SIG-M5 (cell line): ENCODE measurements around the gene SLC25A4.
"Not testable (repeated sequence)": the region's sequence is repeated elsewhere in the genome, so short reads cannot be mapped to it uniquely, and the experiment has no call there.

Experiments
- DNase-seq: peaks from one replicate; lab custom pipeline; 2025; lab: John Stamatoyannopoulos, UW

SLC25A4 gene

DNA sequence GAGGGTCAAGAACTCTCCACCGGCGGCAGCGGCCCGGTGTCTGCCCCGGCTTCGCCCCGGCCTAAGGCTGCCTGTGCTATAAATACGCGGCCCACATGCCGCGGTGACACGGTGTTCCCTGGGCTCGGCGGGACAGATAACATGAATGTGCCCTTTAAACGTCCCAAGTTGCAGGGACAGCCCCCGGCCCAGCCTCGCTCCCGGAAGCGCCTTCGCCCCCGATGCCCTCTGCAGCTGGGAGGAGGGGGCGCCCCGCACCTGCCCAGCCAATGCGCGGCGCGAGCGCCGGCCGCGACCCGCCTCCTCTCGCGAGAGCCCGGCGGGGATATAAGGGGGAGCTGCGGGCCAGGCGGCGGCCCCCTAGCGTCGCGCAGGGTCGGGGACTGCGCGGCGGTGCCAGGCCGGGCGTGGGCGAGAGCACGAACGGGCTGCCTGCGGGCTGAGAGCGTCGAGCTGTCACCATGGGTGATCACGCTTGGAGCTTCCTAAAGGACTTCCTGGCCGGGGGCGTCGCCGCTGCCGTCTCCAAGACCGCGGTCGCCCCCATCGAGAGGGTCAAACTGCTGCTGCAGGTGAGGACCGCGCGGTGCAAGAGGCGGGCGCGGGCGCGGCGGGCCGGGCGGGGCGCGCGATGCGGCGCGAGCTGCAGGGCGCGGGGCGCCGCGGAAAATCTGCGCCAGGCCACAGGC, at the start of gene SLC25A4:
Gene SLC25A4 (plus strand): TSS at position 355 of the 689 bp plus-strand sequence. CDS start 107 bp downstream, at position 462.
- DNase-seq, result no peak

GRCh38 chr4:185093603-185094002, 49.5 kb upstream of the SLC25A4 start:
- DNase-seq, result no peak

DNA sequence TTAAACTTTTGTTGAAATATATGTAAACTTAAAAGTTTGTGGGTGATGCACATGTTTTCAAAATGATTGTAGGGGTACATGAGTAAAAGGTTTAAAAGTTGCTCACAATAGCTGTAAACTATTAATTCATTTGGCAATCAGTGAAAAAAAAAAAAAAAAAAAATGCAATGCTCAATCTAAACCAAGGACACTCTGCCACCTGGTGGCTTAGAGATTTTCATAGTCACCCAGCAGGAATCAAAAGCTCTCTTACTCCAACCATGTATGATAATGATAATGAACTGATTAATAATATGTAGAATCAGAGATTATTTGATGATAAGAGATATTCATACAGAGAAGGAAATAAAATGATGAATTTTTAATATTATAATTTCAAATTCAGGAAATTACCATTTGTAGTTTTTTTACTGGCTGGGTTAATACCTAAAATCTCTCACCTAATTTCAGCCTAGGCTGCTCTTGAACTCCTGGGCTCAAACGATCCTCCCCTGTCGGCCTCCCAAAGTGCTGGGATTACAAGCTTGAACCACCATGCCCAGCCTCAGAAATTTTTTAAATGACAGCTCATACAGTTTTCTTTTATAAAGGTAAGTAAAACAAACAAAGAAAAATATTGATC, 46.9 kb upstream of the SLC25A4 start:
- no peak for DNase-seq

DNA sequence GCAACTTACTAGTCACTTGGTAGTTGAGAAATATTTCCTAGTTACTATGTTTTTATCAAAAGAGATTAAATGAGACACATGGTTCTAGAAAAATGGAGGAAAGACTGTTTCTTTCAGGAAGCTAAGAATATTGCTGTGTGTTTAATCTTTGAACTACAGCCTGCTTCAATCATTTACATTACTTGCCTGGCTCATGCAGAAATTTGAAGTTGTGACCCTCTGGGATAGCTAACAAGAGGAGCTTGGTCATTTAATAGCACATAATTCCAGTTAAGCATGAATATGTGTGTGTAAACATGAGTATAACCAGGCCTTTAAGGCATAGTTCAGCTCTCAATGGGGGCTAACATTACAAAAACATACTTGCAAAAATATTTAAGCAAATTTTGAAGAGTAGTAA, 44.6 kb upstream of the SLC25A4 start:
- no peak for DNase-seq

DNA sequence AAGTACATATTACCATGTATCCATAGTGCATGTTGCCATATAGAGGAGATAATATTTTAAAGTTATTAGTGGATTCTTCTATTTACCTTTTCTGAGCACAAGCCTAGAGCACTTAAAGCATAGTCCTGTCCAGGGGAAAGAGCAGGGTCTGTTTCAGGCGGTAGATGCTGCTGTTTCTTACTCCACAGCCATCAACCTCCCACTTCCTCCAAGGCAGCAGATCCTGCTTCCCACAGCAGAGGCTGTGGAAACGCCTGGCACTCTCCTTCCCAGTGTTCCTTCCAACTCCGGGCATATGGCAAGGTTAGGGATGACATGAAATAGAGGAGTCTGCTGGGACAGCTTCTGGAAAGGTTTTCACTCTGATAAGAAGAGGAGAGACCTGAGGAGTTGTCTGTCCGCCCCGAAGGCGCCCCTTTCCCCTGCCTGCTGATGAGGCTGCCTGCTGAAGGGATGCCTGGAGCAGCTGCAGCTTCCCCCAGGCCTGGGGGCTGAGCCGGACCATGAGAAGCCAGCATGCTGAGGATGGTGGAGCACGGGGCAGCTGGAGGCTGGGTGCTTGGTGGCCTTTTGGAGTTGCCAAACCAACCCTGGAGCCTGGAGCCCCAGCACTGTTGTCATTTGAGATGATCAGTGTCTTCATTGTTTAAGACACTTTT, 43.9 kb upstream of the SLC25A4 start:
- no peak for DNase-seq

DNA sequence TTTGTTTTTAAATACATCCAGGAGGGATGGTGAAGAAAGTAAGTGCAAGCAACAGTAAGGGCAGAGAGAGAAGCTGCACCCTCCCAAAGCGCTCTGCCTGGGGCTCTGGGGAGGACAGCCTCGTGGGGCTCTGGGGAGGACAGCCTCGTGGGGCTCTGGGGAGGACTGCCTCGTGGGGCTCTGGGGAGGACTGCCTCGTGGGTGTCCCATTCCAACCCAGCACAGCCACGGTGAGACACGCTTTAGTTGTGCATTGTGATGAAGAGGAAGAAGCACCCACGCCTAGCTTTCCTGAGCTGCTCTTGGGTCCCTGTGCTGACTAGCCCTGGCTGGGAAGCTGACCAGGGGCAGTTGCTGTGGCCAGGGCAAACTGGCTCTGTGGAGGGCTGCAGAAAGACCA, 43.1 kb upstream of the SLC25A4 start:
- DNase-seq, result no peak

DNA sequence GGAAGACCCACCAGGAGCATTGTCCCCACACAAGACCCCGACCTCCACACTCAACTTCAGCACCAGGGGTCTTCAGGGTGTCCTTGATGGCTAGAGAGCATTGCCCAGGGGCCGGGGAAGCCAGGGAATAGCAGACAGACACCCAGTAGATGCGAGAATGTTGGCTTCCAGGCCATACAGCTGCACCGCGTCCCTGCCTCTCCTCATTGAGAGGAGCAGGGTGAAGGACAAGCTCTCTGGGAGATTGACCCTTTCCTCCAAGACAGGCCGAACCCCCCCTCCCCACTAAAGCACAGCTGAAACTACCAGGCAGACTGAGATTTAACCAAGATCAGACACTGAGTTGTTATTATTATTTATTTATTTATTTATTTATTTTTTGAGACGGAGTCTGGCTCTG, 42.6 kb upstream of the SLC25A4 start:
- no peak for DNase-seq

- DNase-seq, result no peak
Measured at GRCh38 chr4:185101354-185101890, 41.6 kb upstream of the SLC25A4 start.

DNA sequence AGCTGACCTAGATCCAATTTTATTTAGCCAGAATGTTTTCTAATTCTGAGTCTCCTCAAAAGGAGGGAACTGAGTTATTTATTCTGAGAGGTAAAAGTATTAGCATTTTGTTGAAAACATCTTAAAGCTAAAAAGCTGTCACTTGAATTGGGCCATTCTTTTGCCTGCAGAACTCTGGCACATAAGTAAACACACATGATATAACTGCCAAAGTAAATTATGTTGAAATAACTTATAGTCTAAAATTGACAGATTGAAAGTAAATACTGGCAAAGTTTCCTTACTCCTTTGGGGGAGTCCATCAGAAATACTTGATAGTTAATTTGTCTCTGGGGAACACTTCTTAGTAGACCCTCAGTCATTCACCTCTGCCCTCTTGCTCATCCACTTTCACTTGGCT, 38.3 kb upstream of the SLC25A4 start:
- DNase-seq, result no peak

DNA sequence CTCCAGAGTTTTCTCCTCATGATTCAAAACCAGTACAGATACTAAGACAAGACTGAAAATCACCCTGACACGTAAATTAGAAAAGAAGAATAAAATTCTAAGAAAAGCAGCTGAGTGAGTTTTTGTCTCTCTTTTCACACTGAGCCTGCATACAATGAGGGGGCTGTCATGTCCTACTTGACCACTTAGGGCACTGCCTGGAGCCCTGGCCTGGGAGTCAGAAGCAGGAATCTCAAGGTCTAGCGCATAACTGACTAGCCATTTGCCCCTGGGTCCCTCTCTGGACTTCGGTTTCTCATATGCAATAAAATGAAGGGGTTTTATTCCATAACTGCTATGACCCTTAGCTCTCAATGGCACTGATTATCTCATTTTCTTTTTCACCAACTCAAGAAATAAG, 36.7 kb upstream of the SLC25A4 start:
- no peak for DNase-seq

GRCh38 chr4:185107574-185107973, 35.5 kb upstream of the SLC25A4 start:
- DNase-seq, result not testable (repeated sequence)

- no peak for DNase-seq
Measured at GRCh38 chr4:185108185-185108584, 34.9 kb upstream of the SLC25A4 start.

- DNase-seq, result no peak
Measured at GRCh38 chr4:185108669-185109068, 34.4 kb upstream of the SLC25A4 start.

GRCh38 chr4:185109736-185110135, 33.3 kb upstream of the SLC25A4 start:
- DNase-seq, result no peak

- DNase-seq, result no peak
Measured at GRCh38 chr4:185110375-185110823, 32.7 kb upstream of the SLC25A4 start.

DNA sequence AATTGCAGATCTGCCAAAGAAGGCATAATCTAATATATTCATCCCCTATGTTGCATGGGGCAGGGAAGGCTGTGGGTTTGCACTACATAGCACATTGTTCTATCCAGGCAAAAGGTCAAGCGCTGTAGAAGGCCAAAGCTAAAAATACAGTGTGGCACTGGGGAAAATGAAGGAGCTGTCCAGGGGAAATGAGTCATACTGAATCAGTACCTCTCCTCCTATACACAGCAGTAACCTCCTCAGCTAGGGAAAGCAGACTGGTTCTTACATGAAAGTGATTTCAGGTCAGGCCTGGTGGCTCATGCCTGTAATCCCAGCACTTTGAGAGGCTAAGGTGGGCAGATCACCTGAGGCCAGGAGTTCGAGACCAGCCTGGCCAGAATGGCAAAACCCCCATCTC, 31.0 kb upstream of the SLC25A4 start:
- no peak for DNase-seq

DNA sequence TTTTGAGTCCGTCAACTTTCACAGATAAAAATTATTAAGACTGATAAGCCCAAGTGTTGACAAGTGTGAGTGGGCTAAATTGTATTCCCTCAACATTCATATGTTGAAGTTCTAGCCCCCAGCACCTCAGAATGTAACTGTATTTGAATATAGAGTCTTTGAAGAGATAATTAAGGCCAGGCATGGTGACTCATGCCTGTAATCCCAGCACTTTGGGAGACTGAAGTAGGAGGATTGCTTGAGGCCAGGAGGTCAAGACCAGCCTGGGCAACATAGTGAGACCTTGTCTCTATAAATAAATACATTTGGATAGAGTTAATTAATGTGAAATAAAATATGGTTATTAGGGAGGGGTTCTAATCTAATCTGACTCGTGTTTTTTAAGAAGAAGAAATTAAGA, 29.7 kb upstream of the SLC25A4 start:
- DNase-seq, result no peak

DNA sequence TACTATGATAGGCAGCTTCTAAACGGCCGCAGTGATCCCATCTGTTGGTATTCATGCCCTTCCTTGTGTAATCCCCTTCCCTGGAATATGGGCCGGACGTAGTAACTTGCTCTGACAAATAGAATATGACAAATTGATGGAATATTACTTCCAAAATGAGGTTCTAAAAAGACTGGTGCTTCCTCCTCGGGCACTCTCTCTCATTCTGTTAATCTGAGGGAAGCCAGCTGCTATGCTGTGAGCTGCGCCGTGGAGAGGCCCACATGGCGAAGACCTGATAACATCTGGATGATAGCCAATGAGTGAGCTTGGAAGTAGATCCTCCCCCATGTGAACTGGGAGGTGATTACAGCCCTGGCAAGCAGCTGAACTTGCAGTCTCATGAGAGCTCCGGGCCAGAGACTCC, 27.2 kb upstream of the SLC25A4 start:
- DNase-seq, result no peak

DNA sequence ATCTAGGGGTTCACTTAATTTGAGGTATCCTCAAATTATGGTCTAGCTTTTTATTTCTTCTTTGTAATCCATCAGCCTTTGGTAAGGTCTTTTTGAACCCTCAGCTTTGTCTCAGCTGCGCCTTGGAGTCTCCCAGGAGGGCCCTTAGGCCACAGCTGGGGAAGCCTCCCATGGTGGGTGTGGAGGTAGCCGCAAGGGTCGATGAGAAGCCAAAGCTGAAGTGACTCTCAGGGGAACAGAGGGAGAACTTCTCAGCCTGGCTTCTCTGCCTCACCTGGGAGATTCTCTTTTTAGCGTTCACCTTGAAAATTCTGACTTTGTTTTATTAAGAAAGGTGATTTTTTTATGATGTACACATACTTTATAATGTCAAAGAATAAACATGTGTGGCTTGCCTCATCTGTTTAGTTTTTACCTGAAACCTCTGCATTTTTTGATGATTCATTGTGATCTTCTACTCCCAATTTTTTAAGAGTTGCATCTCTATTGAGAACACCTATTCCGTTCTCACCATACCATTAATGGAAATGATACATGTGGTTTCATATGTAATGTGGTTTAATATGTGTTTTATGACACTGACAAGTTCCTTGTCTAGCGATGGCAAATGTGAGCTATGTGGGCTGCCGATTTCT, 25.6 kb upstream of the SLC25A4 start:
- DNase-seq, result no peak

- no peak for DNase-seq
Measured at GRCh38 chr4:185118876-185119275, 24.2 kb upstream of the SLC25A4 start.

DNA sequence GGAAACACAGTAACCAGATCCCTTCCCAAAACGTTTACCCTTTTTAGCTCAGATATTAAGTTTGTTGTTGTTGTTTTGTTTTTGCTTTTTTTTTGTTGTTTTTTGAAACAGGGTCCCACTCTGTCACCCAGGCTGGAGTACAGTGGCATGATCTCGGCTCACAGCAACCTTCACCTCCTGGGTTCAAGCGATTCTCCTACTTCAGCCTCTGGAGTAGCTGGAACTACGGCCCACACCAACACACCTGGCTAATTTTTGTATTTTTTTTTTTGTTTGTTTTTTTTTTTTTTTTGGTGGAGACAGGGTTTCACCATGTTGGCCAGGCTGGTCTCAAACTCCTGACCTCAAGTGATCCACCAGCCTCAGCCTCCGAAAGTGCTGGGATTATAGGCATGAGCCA, 23.6 kb upstream of the SLC25A4 start:
- not testable (repeated sequence) for DNase-seq

GRCh38 chr4:185119927-185120630, 23.0 kb upstream of the SLC25A4 start:
- no peak for DNase-seq
